Colonic mucosa (tissue), 4 donors: ENCODE data around the gene ARHGAP20. TPM values are rescaled to one million over a fixed set of nuclear protein-coding genes. Genes with fewer than 3 reads are reported as not detected.

Experiments
- DNase-seq: peaks from one replicate; pipeline ENCODE4 v3.0.0-alpha.2; 2020
- H3K27ac ChIP-seq: fragments of 200-600 bp; one replicate; pipeline ENCODE4 v1.8.0; 2021
- H3K27me3 ChIP-seq: fragments of 200-600 bp; one replicate; pipeline ENCODE4 v1.8.0; 2021
- H3K36me3 ChIP-seq: fragments of 200-600 bp; one replicate; pipeline ENCODE4 v1.8.0; 2021
- H3K4me1 ChIP-seq: fragments of 200-600 bp; one replicate; pipeline ENCODE4 v1.8.0; 2021; ENCODE audit warnings: mild to moderate bottlenecking
- H3K4me3 ChIP-seq: fragments of 200-600 bp; one replicate; pipeline ENCODE4 v1.8.0; 2021
- H3K9ac ChIP-seq, 2 donors: one replicate each; pipeline ENCODE4 v1.7.0; 2013; ENCODE audit warnings: control low read depth in 2 of 2, low read depth in 2 of 2, low read length in 2 of 2
- H3K9me3 ChIP-seq: fragments of 200-600 bp; one replicate; pipeline ENCODE4 v1.8.0; 2021
- CTCF ChIP-seq: fragments of 200-600 bp; IDR thresholded peaks from one replicate; pipeline ENCODE4 v1.8.0; 2022; ENCODE audit warnings: antibody characterized with exemption, mild to moderate bottlenecking
- intact Hi-C: fragments of 100-400 bp; cut with DNase I; formaldehyde crosslinking; loops from one replicate; pipeline ENCODE4 v1.14.1; 2022
- total RNA-seq, 2 donors: library from RNA; stranded (reverse); fragmentation: NEBNext Ultra II Directional in 1 of 2; extraction: Animal tissue kit (Norgen Biotek cat#: 25700) in 1 of 2; gene quantifications; one replicate each; pipeline ENCODE4 v1.2.1, GENCODE V29; 2021
- donor health status: healthy.
- donor health status: DM: no; HTN: no; CAD: no.
- donor health status: DM: no; HTN: no; CAD: no.

Gene ARHGAP20
- total RNA-seq, 2 donors from 2014 or later, result 0.74 to 1.3 TPM

- H3K9ac ChIP-seq, result no peak overlapping the region
- no peaks in the 10 kb centered on the region for H3K36me3 ChIP-seq
- H3K4me3 ChIP-seq, result no peak overlapping the region
- no peaks in the 10 kb centered on the region for H3K9me3 ChIP-seq
- H3K27me3 ChIP-seq, result no peaks in the 10 kb centered on the region
- TF ChIP-seq CTCF, result no peak
- intact Hi-C loops, result no loop called here
- DNase-seq, result no peak
- no peak overlapping the region for H3K27ac ChIP-seq
- no peaks in the 10 kb centered on the region for H3K4me1 ChIP-seq
Measured at GRCh38 chr11:110734790-110735189, 22.6 kb upstream of the ARHGAP20 start.

- Histone ChIP-seq H3K27me3 (no peaks in the 10 kb centered on the region), H3K9ac (no peak overlapping the region), H3K9me3 (no peaks in the 10 kb centered on the region), H3K4me3 (no peak overlapping the region), H3K4me1 (no peaks in the 10 kb centered on the region), H3K27ac (no peak overlapping the region), H3K36me3 (no peaks in the 10 kb centered on the region)
- no peak for DNase-seq
- intact Hi-C loops, result no loop called here
- TF ChIP-seq CTCF, result no peak
Measured at GRCh38 chr11:110730773-110731172, 18.5 kb upstream of the ARHGAP20 start.

- H3K27ac ChIP-seq, result no peak overlapping the region
- no peak overlapping the region for H3K4me3 ChIP-seq
- no peaks in the 10 kb centered on the region for H3K27me3 ChIP-seq
- intact Hi-C loops, result no loop called here
- H3K9ac ChIP-seq, result no peak overlapping the region
- H3K9me3 ChIP-seq, result no peaks in the 10 kb centered on the region
- DNase-seq, result no peak
- TF ChIP-seq CTCF, result no peak
- H3K4me1 ChIP-seq, result no peaks in the 10 kb centered on the region
- H3K36me3 ChIP-seq, result no peaks in the 10 kb centered on the region
Measured at GRCh38 chr11:110728883-110729282, 16.6 kb upstream of the ARHGAP20 start.

- no peaks in the 10 kb centered on the region for H3K4me1 ChIP-seq
- TF ChIP-seq CTCF, result no peak
- intact Hi-C loops, result no loop called here
- no peaks in the 10 kb centered on the region for H3K27me3 ChIP-seq
- no peaks in the 10 kb centered on the region for H3K9me3 ChIP-seq
- no peak overlapping the region for H3K27ac ChIP-seq
- DNase-seq, result no peak
- no peak overlapping the region for H3K4me3 ChIP-seq
- H3K9ac ChIP-seq, result no peak overlapping the region
- H3K36me3 ChIP-seq, result no peaks in the 10 kb centered on the region
Measured at GRCh38 chr11:110728476-110728875, 16.2 kb upstream of the ARHGAP20 start.

GRCh38 chr11:110724358-110724757, 12.1 kb upstream of the ARHGAP20 start:
- intact Hi-C loops, result no loop called here
- no peaks in the 10 kb centered on the region for H3K27me3 ChIP-seq
- no peak overlapping the region for H3K4me3 ChIP-seq
- no peak for TF ChIP-seq CTCF
- DNase-seq, result no peak
- H3K36me3 ChIP-seq, result no peaks in the 10 kb centered on the region
- H3K9me3 ChIP-seq, result no peaks in the 10 kb centered on the region
- no peak overlapping the region for H3K9ac ChIP-seq
- H3K4me1 ChIP-seq, result no peaks in the 10 kb centered on the region
- H3K27ac ChIP-seq, result no peak overlapping the region
